ENCODE data around the gene RNH1.

DNA sequence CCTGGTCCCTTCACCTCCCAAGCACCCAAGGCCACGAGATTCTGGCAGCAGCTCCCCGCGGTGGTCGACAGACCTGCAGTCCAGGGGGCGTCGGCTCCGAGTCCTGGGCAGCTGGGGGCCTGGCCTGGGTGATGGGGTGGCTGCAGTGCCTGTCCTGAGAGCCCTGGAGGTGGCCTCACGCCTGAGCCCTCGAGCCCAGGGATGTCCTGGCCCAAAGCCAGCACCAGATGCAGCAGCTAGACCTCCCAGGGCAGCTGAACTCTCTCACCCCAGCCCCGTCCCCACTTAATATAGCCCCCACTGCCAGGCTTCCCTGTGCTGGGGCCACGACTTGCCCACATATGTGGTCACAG is 46.9 kb upstream of the RNH1 start:
- TF ChIP-seq, protein P1, sequence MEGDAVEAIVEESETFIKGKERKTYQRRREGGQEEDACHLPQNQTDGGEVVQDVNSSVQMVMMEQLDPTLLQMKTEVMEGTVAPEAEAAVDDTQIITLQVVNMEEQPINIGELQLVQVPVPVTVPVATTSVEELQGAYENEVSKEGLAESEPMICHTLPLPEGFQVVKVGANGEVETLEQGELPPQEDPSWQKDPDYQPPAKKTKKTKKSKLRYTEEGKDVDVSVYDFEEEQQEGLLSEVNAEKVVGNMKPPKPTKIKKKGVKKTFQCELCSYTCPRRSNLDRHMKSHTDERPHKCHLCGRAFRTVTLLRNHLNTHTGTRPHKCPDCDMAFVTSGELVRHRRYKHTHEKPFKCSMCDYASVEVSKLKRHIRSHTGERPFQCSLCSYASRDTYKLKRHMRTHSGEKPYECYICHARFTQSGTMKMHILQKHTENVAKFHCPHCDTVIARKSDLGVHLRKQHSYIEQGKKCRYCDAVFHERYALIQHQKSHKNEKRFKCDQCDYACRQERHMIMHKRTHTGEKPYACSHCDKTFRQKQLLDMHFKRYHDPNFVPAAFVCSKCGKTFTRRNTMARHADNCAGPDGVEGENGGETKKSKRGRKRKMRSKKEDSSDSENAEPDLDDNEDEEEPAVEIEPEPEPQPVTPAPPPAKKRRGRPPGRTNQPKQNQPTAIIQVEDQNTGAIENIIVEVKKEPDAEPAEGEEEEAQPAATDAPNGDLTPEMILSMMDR (IDR thresholded peaks at IDR 0.05), result no peak
- no peak for TF ChIP-seq EP300 (IDR thresholded peaks at IDR 0.05)
